Body of pancreas (tissue), 4 donors: ENCODE results near the gene DUSP28.

Source experiments
- POLR2A ChIP-seq, 3 donors: fragments of 450-650 bp; IDR thresholded peaks; one replicate each; pipeline ENCODE4 v1.6.1; 2016; ENCODE audit warnings: antibody characterized with exemption in 3 of 3, mild to moderate bottlenecking in 2 of 3
- TF ChIP-seq, protein P1 (sequence below), 7 experiments: fragments of 450-650 bp in 4 of 7; fragments of 200-600 bp in 3 of 7; sonication (generic) in 3 of 7; IDR thresholded peaks; one replicate each; pipeline ENCODE4 v1.5.1; 2016 to 2019; ENCODE audit warnings: antibody characterized with exemption in 7 of 7

DNA sequence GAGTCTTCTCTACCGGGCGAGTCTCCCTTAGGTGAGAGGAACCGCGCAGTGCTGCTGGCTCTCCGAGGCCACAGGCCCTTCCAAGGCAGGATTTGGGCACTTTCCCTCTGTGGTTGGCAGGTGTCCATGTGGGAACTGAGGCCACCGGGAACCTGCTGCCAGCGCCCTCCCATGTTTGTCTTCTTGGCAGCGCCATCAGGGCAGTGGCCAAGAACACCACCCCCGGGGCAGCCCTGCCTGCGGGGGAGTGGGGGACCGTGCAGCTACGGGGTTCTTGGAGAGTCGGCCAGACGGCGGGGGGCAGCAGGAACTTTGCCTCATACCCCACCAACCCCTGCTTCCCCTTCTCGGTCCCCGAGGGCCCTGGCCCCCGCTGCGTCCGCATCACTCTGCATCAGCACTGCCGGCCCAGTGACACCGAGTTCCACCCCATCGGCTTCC lies 36.4 kb downstream of the DUSP28 start:
- TF ChIP-seq, protein P1, sequence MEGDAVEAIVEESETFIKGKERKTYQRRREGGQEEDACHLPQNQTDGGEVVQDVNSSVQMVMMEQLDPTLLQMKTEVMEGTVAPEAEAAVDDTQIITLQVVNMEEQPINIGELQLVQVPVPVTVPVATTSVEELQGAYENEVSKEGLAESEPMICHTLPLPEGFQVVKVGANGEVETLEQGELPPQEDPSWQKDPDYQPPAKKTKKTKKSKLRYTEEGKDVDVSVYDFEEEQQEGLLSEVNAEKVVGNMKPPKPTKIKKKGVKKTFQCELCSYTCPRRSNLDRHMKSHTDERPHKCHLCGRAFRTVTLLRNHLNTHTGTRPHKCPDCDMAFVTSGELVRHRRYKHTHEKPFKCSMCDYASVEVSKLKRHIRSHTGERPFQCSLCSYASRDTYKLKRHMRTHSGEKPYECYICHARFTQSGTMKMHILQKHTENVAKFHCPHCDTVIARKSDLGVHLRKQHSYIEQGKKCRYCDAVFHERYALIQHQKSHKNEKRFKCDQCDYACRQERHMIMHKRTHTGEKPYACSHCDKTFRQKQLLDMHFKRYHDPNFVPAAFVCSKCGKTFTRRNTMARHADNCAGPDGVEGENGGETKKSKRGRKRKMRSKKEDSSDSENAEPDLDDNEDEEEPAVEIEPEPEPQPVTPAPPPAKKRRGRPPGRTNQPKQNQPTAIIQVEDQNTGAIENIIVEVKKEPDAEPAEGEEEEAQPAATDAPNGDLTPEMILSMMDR (IDR thresholded peaks at IDR 0.05), result no peak
- no peak for TF ChIP-seq POLR2A (IDR thresholded peaks at IDR 0.05)
